GM19452 (cell line): ENCODE data around the gene ARHGEF2.
"Not testable (repeated sequence)": the region's sequence is repeated elsewhere in the genome, so short reads cannot be mapped to it uniquely, and the experiment has no call there.

Experiments
- ATAC-seq: cut with Tn5 transposase; IDR thresholded peaks from one replicate; pipeline ENCODE4 v1.9.1; 2021; ENCODE audit not compliant: unreplicated experiment

ARHGEF2 gene

DNA sequence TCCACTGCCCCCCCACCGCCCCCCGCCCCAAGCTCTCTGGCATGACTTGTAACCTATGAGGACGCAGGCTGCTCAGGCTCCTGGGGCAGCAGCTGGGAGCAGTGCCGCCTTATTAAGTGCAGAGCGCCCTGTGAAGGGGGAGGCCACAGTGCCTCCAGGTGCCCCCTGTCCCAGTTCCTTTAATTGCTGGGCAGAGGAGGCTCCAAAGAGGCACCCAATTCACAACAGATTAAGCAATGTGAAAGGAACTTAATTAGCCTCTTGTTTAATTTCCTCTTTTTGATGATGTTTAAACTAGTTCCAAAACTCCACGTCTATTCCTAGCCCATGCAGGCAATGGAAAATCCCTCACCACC, 33.9 kb downstream of the ARHGEF2 start:
- no peak for ATAC-seq

DNA sequence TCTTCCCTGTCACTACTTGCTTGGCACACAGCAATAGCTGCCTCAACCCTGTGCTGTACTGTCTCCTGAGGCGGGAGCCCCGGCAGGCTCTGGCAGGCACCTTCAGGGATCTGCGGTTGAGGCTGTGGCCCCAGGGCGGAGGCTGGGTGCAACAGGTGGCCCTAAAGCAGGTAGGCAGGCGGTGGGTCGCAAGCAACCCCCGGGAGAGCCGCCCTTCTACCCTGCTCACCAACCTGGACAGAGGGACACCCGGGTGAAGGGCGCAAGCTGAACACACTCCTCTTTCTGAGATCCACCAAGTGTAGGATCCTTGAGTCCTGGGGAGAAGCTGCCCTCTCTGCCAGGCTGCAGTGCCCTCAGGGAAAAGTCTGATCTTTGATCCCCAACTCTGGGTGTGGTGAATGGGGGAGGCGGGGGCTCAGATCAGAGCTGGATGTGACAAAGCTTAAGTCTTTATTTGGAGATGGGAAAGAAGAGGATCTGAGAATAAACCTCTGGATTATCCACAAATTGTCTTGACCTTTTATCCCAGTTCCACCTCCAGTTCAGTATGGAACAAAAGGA, 35.7 kb downstream of the ARHGEF2 start:
- no peak for ATAC-seq

- no peak for ATAC-seq
Observed at GRCh38 chr1:155941845-155942531, 36.4 kb downstream of the ARHGEF2 start.

- no peak for ATAC-seq
Observed at GRCh38 chr1:155940993-155941844, 37.1 kb downstream of the ARHGEF2 start, which contains the start of gene RXFP4. TSS of gene RXFP4 (plus strand) at chr1:155941638. CDS start at chr1:155941710, 72 bp downstream.

GRCh38 chr1:155940482-155940992, 37.8 kb downstream of the ARHGEF2 start:
- no peak for ATAC-seq

- no peak for ATAC-seq
Observed at GRCh38 chr1:155938220-155938627, 40.1 kb downstream of the ARHGEF2 start.

GRCh38 chr1:155934936-155935590, 43.3 kb downstream of the ARHGEF2 start:
- ATAC-seq: no peak

GRCh38 chr1:155934097-155934935, 44.0 kb downstream of the ARHGEF2 start, which contains the start of gene KHDC4:
TSS of gene KHDC4 (minus strand) at chr1:155934413. CDS start at chr1:155934373, 40 bp downstream.
- peak; percentile 95 for ATAC-seq

DNA sequence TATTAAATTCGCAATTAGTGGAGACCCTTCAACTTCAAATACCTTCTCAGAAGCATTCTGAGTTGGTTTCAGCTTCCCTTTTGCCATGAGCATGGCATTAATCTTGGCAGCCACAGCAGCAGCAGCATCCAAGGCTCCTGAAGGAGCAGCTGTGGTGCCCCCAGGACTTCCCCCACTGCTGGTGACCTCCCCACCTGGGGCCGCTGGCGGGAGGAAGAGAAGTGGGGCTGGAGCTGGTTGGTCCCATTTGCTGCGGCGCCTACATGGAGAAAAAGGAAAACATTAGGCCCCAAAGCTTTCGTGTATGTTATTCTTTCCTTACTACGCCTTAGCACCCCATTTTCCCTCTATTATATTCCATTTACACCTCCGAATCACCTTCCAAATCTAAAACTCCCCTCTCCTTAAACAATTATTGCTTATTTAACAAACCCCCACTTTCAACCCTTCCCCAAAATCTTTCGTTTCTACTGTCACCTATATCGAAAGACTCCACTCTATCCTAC, 44.7 kb downstream of the ARHGEF2 start:
- ATAC-seq: no peak

- ATAC-seq: no peak
Observed at GRCh38 chr1:155932487-155932886, 45.9 kb downstream of the ARHGEF2 start.

- no peak for ATAC-seq
Observed at GRCh38 chr1:155932081-155932480, 46.3 kb downstream of the ARHGEF2 start.

DNA sequence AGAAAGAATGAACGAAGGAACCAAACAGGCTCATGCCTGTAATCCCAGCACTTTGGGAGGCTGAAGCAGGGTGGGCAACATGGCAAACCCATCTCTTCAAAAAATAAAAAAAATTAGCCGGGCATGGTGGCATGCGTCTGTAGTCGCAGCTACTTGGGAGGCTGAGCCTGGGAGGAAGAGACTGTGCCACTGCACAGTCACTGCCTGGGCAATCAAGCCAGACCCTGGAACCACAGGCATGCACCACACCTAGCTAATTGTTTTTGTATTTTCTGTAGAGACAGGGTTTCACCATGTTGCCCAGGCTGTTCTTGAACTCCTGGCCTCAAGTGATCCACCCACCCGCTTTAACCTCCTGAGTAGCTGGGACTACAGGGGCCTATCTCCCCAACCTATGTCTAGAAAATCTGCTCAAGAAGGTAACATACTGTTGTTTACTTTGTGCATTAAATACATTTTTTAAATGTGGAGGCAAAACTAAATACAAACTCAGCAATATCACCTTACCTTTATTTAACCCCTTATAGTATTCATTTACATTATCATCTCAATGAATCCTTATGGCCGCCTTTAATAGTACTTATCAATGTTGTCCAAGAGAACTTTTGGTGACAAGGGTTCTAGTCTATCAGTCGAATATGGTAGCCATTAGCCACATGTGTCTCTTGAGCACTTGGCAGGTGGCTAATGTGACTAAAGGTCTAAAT, 46.9 kb downstream of the ARHGEF2 start:
- no peak for ATAC-seq

DNA sequence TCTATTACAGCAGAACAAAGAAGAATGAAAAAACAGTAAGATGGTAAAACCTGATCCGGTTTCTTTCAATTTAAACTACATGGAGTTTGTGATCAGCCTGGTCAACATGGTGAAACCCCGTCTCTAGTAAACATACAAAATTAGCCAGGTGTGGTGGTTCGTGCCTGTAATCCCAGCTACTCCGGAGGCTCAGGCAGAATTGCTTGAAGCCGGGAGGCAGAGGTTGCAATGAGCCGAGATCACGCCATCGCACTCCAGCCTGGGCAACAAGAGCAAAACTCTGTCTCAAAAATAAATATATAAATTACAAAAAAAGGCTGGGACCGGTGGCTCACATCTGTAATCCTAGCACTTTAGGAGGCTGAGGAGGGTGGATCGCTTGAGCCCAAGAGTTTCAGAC, 47.6 kb downstream of the ARHGEF2 start:
- ATAC-seq: not testable (repeated sequence)

DNA sequence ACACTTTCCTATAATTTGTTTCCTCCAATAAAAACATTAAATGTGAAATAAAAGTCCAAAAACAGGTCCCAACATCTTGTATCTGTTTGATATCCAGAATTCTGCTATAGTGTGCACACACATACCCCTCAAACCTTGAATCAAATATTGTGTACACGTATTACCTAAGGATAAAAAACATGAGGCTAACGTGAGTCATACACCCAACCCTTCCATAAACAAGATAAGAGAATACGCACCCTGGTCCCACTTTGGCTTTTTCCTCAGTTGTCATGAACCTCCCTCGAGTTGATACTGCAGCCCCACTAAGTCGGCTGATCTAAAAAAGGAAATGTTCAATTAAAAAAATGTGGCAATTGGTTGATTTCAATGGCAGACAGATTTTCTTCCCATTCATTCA, 49.3 kb downstream of the ARHGEF2 start:
- ATAC-seq: no peak

GRCh38 chr1:155925506-155925905, 52.8 kb downstream of the ARHGEF2 start:
- ATAC-seq: no peak

GRCh38 chr1:155920717-155921116, 57.6 kb downstream of the ARHGEF2 start:
- ATAC-seq: no peak

GRCh38 chr1:155919801-155920200, 58.5 kb downstream of the ARHGEF2 start:
- no peak for ATAC-seq

DNA sequence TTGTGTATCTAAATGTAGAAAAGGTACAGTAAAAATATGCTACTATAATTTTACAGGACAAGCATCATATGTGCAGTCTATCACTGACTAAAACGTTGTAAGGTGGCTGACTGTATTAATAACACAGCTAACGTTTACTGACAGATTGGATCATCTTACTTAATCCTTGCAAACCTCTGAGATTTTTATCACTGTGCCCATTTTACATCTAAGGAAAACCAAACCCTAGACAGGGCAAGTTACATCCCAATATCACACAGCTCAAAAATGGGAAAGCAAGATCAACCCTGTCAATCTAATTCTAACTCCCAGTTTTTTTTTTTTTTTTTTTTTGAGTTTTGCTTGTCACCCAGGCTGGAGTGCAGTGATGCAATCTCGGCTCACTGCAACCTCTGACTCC, 59.7 kb downstream of the ARHGEF2 start:
- no peak for ATAC-seq

GRCh38 chr1:155913969-155914757, 64.2 kb downstream of the ARHGEF2 start:
- ATAC-seq: no peak
